ENCODE results near the gene PCDH18.
"Not testable (repeated sequence)": the region's sequence is repeated elsewhere in the genome, so short reads cannot be mapped to it uniquely, and the experiment has no call there.

The PCDH18 gene

DNA sequence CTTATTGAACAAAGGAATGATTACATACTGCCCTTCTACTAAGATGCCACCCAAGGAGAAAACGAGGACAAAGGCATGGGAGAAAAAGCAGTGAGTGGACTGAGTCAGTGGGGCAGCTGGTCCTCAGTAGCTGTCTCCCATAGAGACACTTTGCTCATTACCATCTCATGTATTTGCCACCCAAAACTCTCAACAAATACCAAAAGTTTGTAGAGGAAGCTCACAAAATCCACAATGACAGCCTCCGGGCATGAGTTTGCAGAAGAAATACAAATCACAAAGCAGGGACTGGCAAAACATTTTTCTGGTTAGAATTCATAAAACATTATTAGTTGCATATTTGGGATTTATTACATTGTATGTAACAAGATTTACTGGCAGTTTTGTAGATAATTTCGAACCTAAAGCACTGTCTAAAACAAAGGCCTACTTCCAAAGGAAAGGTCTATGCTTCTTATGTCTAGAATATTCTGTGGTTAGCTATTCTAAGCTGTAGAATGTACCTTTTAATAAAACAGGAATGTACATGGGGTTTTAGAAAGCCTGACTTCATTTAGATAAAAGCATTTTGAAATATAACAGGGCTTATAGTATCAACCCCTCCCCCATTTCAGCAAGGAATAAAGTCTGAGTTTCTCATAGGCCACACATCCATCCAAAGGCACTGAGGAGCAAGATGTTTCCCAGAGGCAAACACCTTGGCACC is 17.7 kb downstream of the PCDH18 start:
- no peak for DNase-seq (ENCODE audit: low spot score)
- TF ChIP-seq, protein P1, sequence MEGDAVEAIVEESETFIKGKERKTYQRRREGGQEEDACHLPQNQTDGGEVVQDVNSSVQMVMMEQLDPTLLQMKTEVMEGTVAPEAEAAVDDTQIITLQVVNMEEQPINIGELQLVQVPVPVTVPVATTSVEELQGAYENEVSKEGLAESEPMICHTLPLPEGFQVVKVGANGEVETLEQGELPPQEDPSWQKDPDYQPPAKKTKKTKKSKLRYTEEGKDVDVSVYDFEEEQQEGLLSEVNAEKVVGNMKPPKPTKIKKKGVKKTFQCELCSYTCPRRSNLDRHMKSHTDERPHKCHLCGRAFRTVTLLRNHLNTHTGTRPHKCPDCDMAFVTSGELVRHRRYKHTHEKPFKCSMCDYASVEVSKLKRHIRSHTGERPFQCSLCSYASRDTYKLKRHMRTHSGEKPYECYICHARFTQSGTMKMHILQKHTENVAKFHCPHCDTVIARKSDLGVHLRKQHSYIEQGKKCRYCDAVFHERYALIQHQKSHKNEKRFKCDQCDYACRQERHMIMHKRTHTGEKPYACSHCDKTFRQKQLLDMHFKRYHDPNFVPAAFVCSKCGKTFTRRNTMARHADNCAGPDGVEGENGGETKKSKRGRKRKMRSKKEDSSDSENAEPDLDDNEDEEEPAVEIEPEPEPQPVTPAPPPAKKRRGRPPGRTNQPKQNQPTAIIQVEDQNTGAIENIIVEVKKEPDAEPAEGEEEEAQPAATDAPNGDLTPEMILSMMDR (IDR thresholded peaks at IDR 0.05; ENCODE audit: extremely low read depth, missing control alignments): no peak

DNA sequence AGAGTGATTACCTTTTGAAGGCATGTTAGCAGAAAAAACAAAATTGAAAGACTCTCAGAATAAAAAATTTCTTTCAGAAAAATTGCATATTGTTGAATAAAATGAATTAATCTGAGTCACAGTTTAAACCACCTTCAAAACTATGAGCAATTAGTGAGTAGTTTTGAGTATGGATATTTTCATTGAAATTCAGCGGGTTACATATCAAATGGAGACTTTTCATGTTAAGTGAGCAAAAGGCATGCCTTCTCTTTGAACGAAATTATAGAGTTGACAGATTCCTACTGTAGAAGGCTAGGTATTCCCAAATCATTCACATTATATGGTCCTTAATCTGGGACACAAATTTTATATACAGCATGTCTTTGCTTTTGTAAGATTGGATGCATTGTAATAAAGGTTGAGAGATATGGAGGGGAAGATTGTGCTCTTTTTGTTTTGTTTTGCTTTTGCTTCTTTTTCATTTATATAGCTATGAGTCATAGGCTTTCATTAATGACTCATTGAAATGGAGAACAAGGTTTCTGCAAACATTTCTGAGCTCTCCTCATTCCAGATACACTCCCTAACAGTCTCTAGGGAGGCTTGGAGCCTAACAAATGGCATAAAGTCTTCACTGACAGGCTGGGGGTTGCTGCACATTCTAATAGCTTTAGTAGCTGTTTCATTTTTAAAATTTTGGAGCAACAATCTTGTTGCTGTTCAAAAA is 21.6 kb downstream of the PCDH18 start:
- no peak for DNase-seq (ENCODE audit: low spot score)
- TF ChIP-seq, protein P1 (IDR thresholded peaks at IDR 0.05; ENCODE audit: extremely low read depth, missing control alignments): no peak

- TF ChIP-seq, protein P1 (IDR thresholded peaks at IDR 0.05; ENCODE audit: extremely low read depth, missing control alignments): no peak
These were observed 22.4 kb downstream of the PCDH18 start for GRCh38 chr4:137509855-137510282.

DNA sequence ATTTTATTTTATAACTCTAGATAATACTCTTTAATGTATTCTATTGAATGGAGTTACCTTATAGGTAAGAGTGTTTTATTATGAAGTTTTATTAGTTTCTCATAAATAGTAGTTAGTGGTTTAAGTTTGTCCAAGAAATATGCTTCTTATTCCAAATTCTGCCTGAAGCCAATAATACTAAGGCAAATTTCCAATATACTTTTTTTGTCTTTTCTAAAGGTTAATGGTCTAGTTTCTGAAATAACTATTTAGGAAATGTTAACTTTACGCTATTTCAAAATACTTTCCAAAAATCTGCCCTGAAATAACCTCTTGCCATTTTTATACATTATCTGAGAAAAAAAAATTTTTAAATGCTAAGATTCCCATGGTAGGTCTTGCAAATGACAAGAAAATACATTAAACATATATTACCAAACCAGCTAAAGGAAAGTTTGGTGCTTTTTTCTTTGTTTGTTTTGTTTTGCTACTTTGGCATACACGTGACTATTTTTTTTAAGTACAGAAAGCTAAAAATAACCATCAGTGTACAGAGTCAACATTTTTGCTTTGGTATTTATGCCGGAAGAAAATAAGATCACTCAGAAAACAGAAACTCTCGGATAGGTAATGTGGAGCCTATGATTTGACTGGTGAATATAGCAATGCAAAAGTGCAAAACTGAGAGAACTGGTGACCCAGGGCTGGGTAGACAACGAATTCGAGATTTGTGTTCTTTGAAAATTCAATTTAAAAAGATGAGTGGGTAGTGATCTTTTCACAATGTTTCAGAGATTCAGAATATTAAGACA is 29.8 kb downstream of the PCDH18 start:
- TF ChIP-seq, protein P1 (IDR thresholded peaks at IDR 0.05; ENCODE audit: extremely low read depth, missing control alignments): no peak
- no peak for DNase-seq (ENCODE audit: low spot score)

More at GRCh38 chr4:137509855-137510282, 22.4 kb downstream of the PCDH18 start:
- no peak for DNase-seq (ENCODE audit: low spot score)

DNA sequence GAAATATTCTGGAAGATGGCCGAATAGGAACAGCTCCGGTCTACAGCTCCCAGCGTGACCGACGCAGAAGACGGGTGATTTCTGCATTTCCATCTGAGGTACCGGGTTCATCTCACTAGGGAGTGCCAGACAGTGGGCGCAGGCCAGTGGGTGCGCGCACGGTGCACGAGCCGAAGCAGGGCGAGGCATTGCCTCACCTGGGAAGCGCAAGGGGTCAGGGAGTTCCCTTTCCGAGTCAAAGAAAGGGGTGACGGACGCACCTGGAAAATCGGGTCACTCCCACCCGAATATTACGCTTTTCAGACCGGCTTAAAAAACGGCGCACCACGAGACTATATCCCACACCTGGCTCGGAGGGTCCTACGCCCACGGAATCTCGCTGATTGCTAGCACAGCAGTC is 36.0 kb downstream of the PCDH18 start:
- DNase-seq (ENCODE audit: low spot score): not testable (repeated sequence)

DNA sequence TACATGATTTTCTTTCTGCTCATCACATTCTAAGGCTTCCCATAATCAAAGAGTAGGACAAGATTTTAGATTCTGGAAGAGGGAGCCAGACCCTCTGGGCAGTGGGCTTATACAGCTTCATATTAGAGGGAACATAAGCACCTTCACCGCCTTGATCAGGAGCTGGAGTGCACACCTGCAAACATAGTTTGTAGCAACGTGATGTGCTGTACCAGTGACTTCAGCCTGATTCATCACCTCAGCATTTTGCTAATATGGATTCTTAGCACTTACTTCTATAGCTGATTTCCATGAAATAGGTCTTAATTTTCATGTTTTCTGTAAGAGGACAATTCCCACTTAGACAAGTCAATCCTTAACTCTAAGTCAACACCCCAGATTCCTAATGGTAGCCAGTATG is 36.7 kb downstream of the PCDH18 start:
- no peak for DNase-seq (ENCODE audit: low spot score)
- TF ChIP-seq, protein P1 (IDR thresholded peaks at IDR 0.05; ENCODE audit: extremely low read depth, missing control alignments): no peak

- not testable (repeated sequence) for DNase-seq (ENCODE audit: low spot score)
These were observed 48.9 kb downstream of the PCDH18 start for GRCh38 chr4:137483313-137483959.

GRCh38 chr4:137479657-137480056 is 52.6 kb downstream of the PCDH18 start:
- not testable (repeated sequence) for DNase-seq (ENCODE audit: low spot score)
